ENCODE results near the gene PACS1. TPM values are rescaled to one million over a fixed set of nuclear protein-coding genes. Genes with fewer than 3 reads are reported as not detected.
"Not testable (repeated sequence)": the region's sequence is repeated elsewhere in the genome, so short reads cannot be mapped to it uniquely, and the experiment has no call there.

The PACS1 gene
- total RNA-seq, 1 experiment from 2014 or later = 33.5 TPM

- CTCF ChIA-PET = interaction anchor here (0.6 kb wide), 1 partner anchor 47 kb away, joined by 3 read pairs; no protein-coding TSS in a partner anchor
- H3K27ac Mint-ChIP-seq (ENCODE audit: low read depth, unreplicated experiment) = no peak overlapping the region
- POLR2A ChIA-PET = interaction anchor here (0.6 kb wide), 1 partner anchor 32 kb away, joined by 3 read pairs; no protein-coding TSS in a partner anchor
- no peaks in the 10 kb centered on the region for H3K27me3 Mint-ChIP-seq (ENCODE audit: insufficient read depth, unreplicated experiment)
- no peaks in the 10 kb centered on the region for H3K9me3 Mint-ChIP-seq (ENCODE audit: unreplicated experiment)
- peaks cover 17% of the 10 kb centered on the region for H3K4me1 Mint-ChIP-seq (ENCODE audit: insufficient read depth, unreplicated experiment)
- no peaks in the 10 kb centered on the region for H3K36me3 Mint-ChIP-seq (ENCODE audit: insufficient read depth, unreplicated experiment)
- no peak for TF ChIP-seq CTCF (IDR thresholded peaks at IDR 0.05; ENCODE audit: unreplicated experiment)
- DNase-seq (ENCODE audit: unreplicated experiment) = no peak
- no TSS peak for BruUV-seq (replicated peaks)
- H3K4me3 Mint-ChIP-seq (ENCODE audit: unreplicated experiment) = no peak overlapping the region
- intact Hi-C loops (cut with micrococcal nuclease) = no loop called here
These were observed 17.3 kb downstream of the PACS1 start for GRCh38 chr11:66087148-66087908.

GRCh38 chr11:66089067-66089466 is 19.0 kb downstream of the PACS1 start:
- TF ChIP-seq CTCF (IDR thresholded peaks at IDR 0.05; ENCODE audit: unreplicated experiment) = no peak
- POLR2A ChIA-PET = no interaction called here
- Mint-ChIP-seq H3K27me3 (ENCODE audit: insufficient read depth, unreplicated experiment) (no peaks in the 10 kb centered on the region), H3K27ac (ENCODE audit: low read depth, unreplicated experiment) (no peak overlapping the region), H3K4me1 (ENCODE audit: insufficient read depth, unreplicated experiment) (peaks cover 3% of the 10 kb centered on the region), H3K9me3 (ENCODE audit: unreplicated experiment) (no peaks in the 10 kb centered on the region), H3K36me3 (ENCODE audit: insufficient read depth, unreplicated experiment) (no peaks in the 10 kb centered on the region), H3K4me3 (ENCODE audit: unreplicated experiment) (no peak overlapping the region)
- CTCF ChIA-PET = interaction anchor here (0.6 to 0.9 kb wide), 4 partner anchors 9 to 774 kb away, joined by 3 read pairs; no protein-coding TSS in a partner anchor
- intact Hi-C loops (cut with micrococcal nuclease) = no loop called here
- no TSS peak for BruUV-seq (replicated peaks)
- DNase-seq (ENCODE audit: unreplicated experiment) = no peak

GRCh38 chr11:66090288-66090687 is 20.2 kb downstream of the PACS1 start:
- ChIA-PET CTCF (no interaction called here), POLR2A (no interaction called here)
- Mint-ChIP-seq H3K4me1 (ENCODE audit: insufficient read depth, unreplicated experiment) (no peaks in the 10 kb centered on the region), H3K27ac (ENCODE audit: low read depth, unreplicated experiment) (no peak overlapping the region), H3K36me3 (ENCODE audit: insufficient read depth, unreplicated experiment) (no peaks in the 10 kb centered on the region), H3K27me3 (ENCODE audit: insufficient read depth, unreplicated experiment) (no peaks in the 10 kb centered on the region), H3K4me3 (ENCODE audit: unreplicated experiment) (no peak overlapping the region), H3K9me3 (ENCODE audit: unreplicated experiment) (no peaks in the 10 kb centered on the region)
- DNase-seq (ENCODE audit: unreplicated experiment) = no peak
- no TSS peak for BruUV-seq (replicated peaks)
- TF ChIP-seq CTCF (IDR thresholded peaks at IDR 0.05; ENCODE audit: unreplicated experiment) = no peak
- intact Hi-C loops (cut with micrococcal nuclease) = no loop called here

GRCh38 chr11:66092125-66092524 is 22.1 kb downstream of the PACS1 start:
- H3K27ac Mint-ChIP-seq (ENCODE audit: low read depth, unreplicated experiment); DNase-seq (ENCODE audit: unreplicated experiment); POLR2A ChIA-PET; intact Hi-C loops (cut with micrococcal nuclease); H3K36me3 Mint-ChIP-seq (ENCODE audit: insufficient read depth, unreplicated experiment); H3K4me1 Mint-ChIP-seq (ENCODE audit: insufficient read depth, unreplicated experiment); H3K4me3 Mint-ChIP-seq (ENCODE audit: unreplicated experiment); BruUV-seq (replicated peaks); CTCF ChIA-PET; H3K27me3 Mint-ChIP-seq (ENCODE audit: insufficient read depth, unreplicated experiment); H3K9me3 Mint-ChIP-seq (ENCODE audit: unreplicated experiment): not testable (repeated sequence)

GRCh38 chr11:66099746-66100145 is 29.7 kb downstream of the PACS1 start:
- H3K36me3 Mint-ChIP-seq (ENCODE audit: insufficient read depth, unreplicated experiment); BruUV-seq (replicated peaks); H3K4me1 Mint-ChIP-seq (ENCODE audit: insufficient read depth, unreplicated experiment); H3K4me3 Mint-ChIP-seq (ENCODE audit: unreplicated experiment); POLR2A ChIA-PET; H3K27me3 Mint-ChIP-seq (ENCODE audit: insufficient read depth, unreplicated experiment); H3K27ac Mint-ChIP-seq (ENCODE audit: low read depth, unreplicated experiment); DNase-seq (ENCODE audit: unreplicated experiment); intact Hi-C loops (cut with micrococcal nuclease); CTCF ChIA-PET; H3K9me3 Mint-ChIP-seq (ENCODE audit: unreplicated experiment): not testable (repeated sequence)

Data from MCF 10A (cell line).